ENCODE results near the gene VAPB.

Gene VAPB

GRCh38 chr20:58436868-58437645 lies 48.0 kb downstream of the VAPB start:
- Histone ChIP-seq H3K27me3 (ENCODE audit: control insufficient read depth, insufficient read depth, low read length) (no peaks in the 10 kb centered on the region), H3K27ac (ENCODE audit: low read depth, low read length) (no peak overlapping the region), H3K4me1 (ENCODE audit: control insufficient read depth, insufficient read depth, low read length) (peaks cover 37% of the 10 kb centered on the region), H3K9ac (ENCODE audit: low read length) (no peak overlapping the region), H3K9me3 (ENCODE audit: control insufficient read depth, insufficient read depth, low read depth, low read length) (no peaks in the 10 kb centered on the region), H3K36me3 (ENCODE audit: control insufficient read depth, insufficient read depth, low read length) (peaks cover 18% of the 10 kb centered on the region), H3K4me3 (ENCODE audit: low read depth, low read length) (no peak overlapping the region)

- H3K4me3 ChIP-seq (ENCODE audit: low read depth, low read length) = no peak overlapping the region
- H3K27me3 ChIP-seq (ENCODE audit: control insufficient read depth, insufficient read depth, low read length) = no peaks in the 10 kb centered on the region
- peaks cover 30% of the 10 kb centered on the region for H3K36me3 ChIP-seq (ENCODE audit: control insufficient read depth, insufficient read depth, low read length)
- H3K27ac ChIP-seq (ENCODE audit: low read depth, low read length) = no peak overlapping the region; the same call in 1 of the 2 replicates
- peaks cover 35% of the 10 kb centered on the region for H3K4me1 ChIP-seq (ENCODE audit: control insufficient read depth, insufficient read depth, low read length)
- no peak overlapping the region for H3K9ac ChIP-seq (ENCODE audit: low read length)
- H3K9me3 ChIP-seq (ENCODE audit: control insufficient read depth, insufficient read depth, low read depth, low read length) = no peaks in the 10 kb centered on the region
These were observed 50.2 kb downstream of the VAPB start for GRCh38 chr20:58438970-58439808.

GRCh38 chr20:58440021-58440767 lies 51.2 kb downstream of the VAPB start:
- Histone ChIP-seq H3K9ac (ENCODE audit: low read length) (no peak overlapping the region), H3K4me1 (ENCODE audit: control insufficient read depth, insufficient read depth, low read length) (peaks cover 27% of the 10 kb centered on the region), H3K27me3 (ENCODE audit: control insufficient read depth, insufficient read depth, low read length) (no peaks in the 10 kb centered on the region), H3K36me3 (ENCODE audit: control insufficient read depth, insufficient read depth, low read length) (peaks cover 39% of the 10 kb centered on the region), H3K4me3 (ENCODE audit: low read depth, low read length) (no peak overlapping the region), H3K27ac (ENCODE audit: low read depth, low read length) (no peak overlapping the region; the same call in 1 of the 2 replicates), H3K9me3 (ENCODE audit: control insufficient read depth, insufficient read depth, low read depth, low read length) (no peaks in the 10 kb centered on the region)

- no peaks in the 10 kb centered on the region for H3K9me3 ChIP-seq (ENCODE audit: control insufficient read depth, insufficient read depth, low read depth, low read length)
- no peak overlapping the region for H3K27ac ChIP-seq (ENCODE audit: low read depth, low read length)
- no peaks in the 10 kb centered on the region for H3K27me3 ChIP-seq (ENCODE audit: control insufficient read depth, insufficient read depth, low read length)
- H3K36me3 ChIP-seq (ENCODE audit: control insufficient read depth, insufficient read depth, low read length) = peaks cover 46% of the 10 kb centered on the region
- H3K4me1 ChIP-seq (ENCODE audit: control insufficient read depth, insufficient read depth, low read length) = peaks cover 23% of the 10 kb centered on the region
- no peak overlapping the region for H3K4me3 ChIP-seq (ENCODE audit: low read depth, low read length)
- H3K9ac ChIP-seq (ENCODE audit: low read length) = no peak overlapping the region
These were observed 52.7 kb downstream of the VAPB start for GRCh38 chr20:58441723-58442122.

- Histone ChIP-seq H3K27ac (ENCODE audit: low read depth, low read length) (no peak overlapping the region), H3K27me3 (ENCODE audit: control insufficient read depth, insufficient read depth, low read length) (no peaks in the 10 kb centered on the region), H3K9ac (ENCODE audit: low read length) (no peak overlapping the region), H3K9me3 (ENCODE audit: control insufficient read depth, insufficient read depth, low read depth, low read length) (no peaks in the 10 kb centered on the region), H3K36me3 (ENCODE audit: control insufficient read depth, insufficient read depth, low read length) (peaks cover 41% of the 10 kb centered on the region), H3K4me1 (ENCODE audit: control insufficient read depth, insufficient read depth, low read length) (peaks cover 13% of the 10 kb centered on the region), H3K4me3 (ENCODE audit: low read depth, low read length) (no peak overlapping the region)
These were observed 55.8 kb downstream of the VAPB start for GRCh38 chr20:58444746-58445255.

GRCh38 chr20:58446264-58446959 lies 57.4 kb downstream of the VAPB start:
- Histone ChIP-seq H3K36me3 (ENCODE audit: control insufficient read depth, insufficient read depth, low read length) (peaks cover 32% of the 10 kb centered on the region), H3K27ac (ENCODE audit: low read depth, low read length) (no peak overlapping the region)

GRCh38 chr20:58446960-58447265 lies 57.9 kb downstream of the VAPB start:
- no peak overlapping the region for H3K27ac ChIP-seq (ENCODE audit: low read depth, low read length)
- H3K27me3 ChIP-seq (ENCODE audit: control insufficient read depth, insufficient read depth, low read length) = no peaks in the 10 kb centered on the region
- peaks cover 30% of the 10 kb centered on the region for H3K36me3 ChIP-seq (ENCODE audit: control insufficient read depth, insufficient read depth, low read length)
- no peaks in the 10 kb centered on the region for H3K9me3 ChIP-seq (ENCODE audit: control insufficient read depth, insufficient read depth, low read depth, low read length)
- H3K4me3 ChIP-seq (ENCODE audit: low read depth, low read length) = no peak overlapping the region
- H3K4me1 ChIP-seq (ENCODE audit: control insufficient read depth, insufficient read depth, low read length) = peaks cover 4% of the 10 kb centered on the region
- no peak overlapping the region for H3K9ac ChIP-seq (ENCODE audit: low read length)

More at GRCh38 chr20:58446264-58446959, 57.4 kb downstream of the VAPB start:
- Histone ChIP-seq H3K27me3 (ENCODE audit: control insufficient read depth, insufficient read depth, low read length) (no peaks in the 10 kb centered on the region), H3K4me1 (ENCODE audit: control insufficient read depth, insufficient read depth, low read length) (peaks cover 9% of the 10 kb centered on the region), H3K4me3 (ENCODE audit: low read depth, low read length) (no peak overlapping the region), H3K9ac (ENCODE audit: low read length) (no peak overlapping the region), H3K9me3 (ENCODE audit: control insufficient read depth, insufficient read depth, low read depth, low read length) (no peaks in the 10 kb centered on the region)

- H3K9ac ChIP-seq (ENCODE audit: low read length) = no peak overlapping the region
- peaks cover 26% of the 10 kb centered on the region for H3K36me3 ChIP-seq (ENCODE audit: control insufficient read depth, insufficient read depth, low read length)
- peaks cover 10% of the 10 kb centered on the region for H3K4me1 ChIP-seq (ENCODE audit: control insufficient read depth, insufficient read depth, low read length)
- no peaks in the 10 kb centered on the region for H3K27me3 ChIP-seq (ENCODE audit: control insufficient read depth, insufficient read depth, low read length)
- no peak overlapping the region for H3K4me3 ChIP-seq (ENCODE audit: low read depth, low read length)
- no peak overlapping the region for H3K27ac ChIP-seq (ENCODE audit: low read depth, low read length)
- H3K9me3 ChIP-seq (ENCODE audit: control insufficient read depth, insufficient read depth, low read depth, low read length) = no peaks in the 10 kb centered on the region
These were observed 58.7 kb downstream of the VAPB start for GRCh38 chr20:58447511-58448391.

- Histone ChIP-seq H3K9me3 (ENCODE audit: control insufficient read depth, insufficient read depth, low read depth, low read length) (peaks cover under 1% of the 10 kb centered on the region; the same call in 1 of the 2 replicates), H3K36me3 (ENCODE audit: control insufficient read depth, insufficient read depth, low read length) (peaks cover 19% of the 10 kb centered on the region), H3K4me3 (ENCODE audit: low read depth, low read length) (no peak overlapping the region), H3K9ac (ENCODE audit: low read length) (no peak overlapping the region), H3K27me3 (ENCODE audit: control insufficient read depth, insufficient read depth, low read length) (no peaks in the 10 kb centered on the region), H3K27ac (ENCODE audit: low read depth, low read length) (no peak overlapping the region), H3K4me1 (ENCODE audit: control insufficient read depth, insufficient read depth, low read length) (peaks cover 17% of the 10 kb centered on the region)
These were observed 59.9 kb downstream of the VAPB start for GRCh38 chr20:58448958-58449357.
